K562 (cell line): ENCODE measurements around the gene P4HB. TPM values are rescaled to one million over a fixed set of nuclear protein-coding genes. Genes with fewer than 3 reads are reported as not detected.

Experiments used
- ADNP ChIP-seq: fragments of 200-800 bp; sonication (Bioruptor generic); IDR thresholded peaks from 2 replicates; pipeline ENCODE4 v1.6.1; 2016; ENCODE audit warnings: missing genetic modification characterization, missing compliant biosample characterization
- BCOR ChIP-seq: fragments of 450-650 bp; IDR thresholded peaks from 2 replicates; pipeline ENCODE4 v1.6.1; 2016
- CEBPG ChIP-seq, 3 experiments: fragments of 200-800 bp in 1 of 3; sonication (Bioruptor generic) in 1 of 3; sonication (generic) in 1 of 3; formaldehyde crosslinking in 1 of 3; IDR thresholded peaks in 2 of 3; conservative IDR thresholded peaks in 1 of 3; 2 replicates each; pipeline versions ENCODE4 v1.6.1 to v1.8.0; 2016 to 2022; ENCODE audit warnings: missing compliant biosample characterization in 2 of 3, missing genetic modification characterization in 2 of 3, mild to moderate bottlenecking in 1 of 3, missing genetic modification reagents in 1 of 3
- HDAC2 ChIP-seq: fragments of 450-650 bp; IDR thresholded peaks from 2 replicates; pipeline ENCODE4 v1.6.1; 2016; ENCODE audit warnings: mild to moderate bottlenecking
- HDAC6 ChIP-seq: IDR thresholded peaks from 2 replicates; pipeline ENCODE4 v1.6.1; 2012; ENCODE audit warnings: low read depth, mild to moderate bottlenecking, control low read depth, inconsistent platforms, low read length, moderate library complexity
- MYC ChIP-seq, 2 experiments: fragments of 250-450 bp in 1 of 2; sonication (Bioruptor Pico) in 1 of 2; IDR thresholded peaks; 2 replicates each; pipeline versions ENCODE4 v1.5.1 to v1.6.1; 2012 to 2021; ENCODE audit warnings: low read depth in 2 of 2, borderline replicate concordance in 1 of 2, improper control_type of control experiment in 1 of 2, low read length in 1 of 2, mild to moderate bottlenecking in 1 of 2, moderate library complexity in 1 of 2
- NCOA4 ChIP-seq: fragments of 450-650 bp; IDR thresholded peaks from 2 replicates; pipeline ENCODE4 v1.6.1; 2018; ENCODE audit warnings: mild to moderate bottlenecking; ENCODE audit not compliant: partially characterized antibody
- NELFE ChIP-seq: IDR thresholded peaks from 2 replicates; pipeline ENCODE4 v1.6.1; 2011; ENCODE audit warnings: mild to moderate bottlenecking; ENCODE audit not compliant: insufficient read depth, insufficient read length
- NFATC3 ChIP-seq: fragments of 450-650 bp; IDR thresholded peaks from 2 replicates; pipeline ENCODE4 v1.6.1; 2017; ENCODE audit warnings: mild to moderate bottlenecking
- PRPF4 ChIP-seq: fragments of 200-400 bp; formaldehyde crosslinking; IDR thresholded peaks from one replicate; pipeline ENCODE4 v1.6.1; 2017; ENCODE audit warnings: low read length, low read depth, mild to moderate bottlenecking; ENCODE audit not compliant: insufficient read depth, poor library complexity, severe bottlenecking
- U2AF1 ChIP-seq: fragments of 200-400 bp; formaldehyde crosslinking; optimal IDR thresholded peaks from 2 replicates; pipeline ENCODE3; 2017; ENCODE audit warnings: mild to moderate bottlenecking, low read depth, low read length, moderate library complexity
- VEZF1 ChIP-seq: fragments of 200-800 bp; sonication (Bioruptor generic); IDR thresholded peaks from 2 replicates; pipeline ENCODE4 v1.6.1; 2017; ENCODE audit warnings: missing genetic modification characterization, missing compliant biosample characterization
- ZC3H4 ChIP-seq: sonication (generic); formaldehyde crosslinking; IDR thresholded peaks from 2 replicates; pipeline ENCODE4 v1.9.0; 2021; ENCODE audit warnings: missing genetic modification reagents, borderline replicate concordance
- ZNF133 ChIP-seq: fragments of 250-450 bp; sonication (Bioruptor Pico); IDR thresholded peaks from 2 replicates; pipeline ENCODE4 v1.4.0; 2020; ENCODE audit warnings: mild to moderate bottlenecking
- ZNF174 ChIP-seq: fragments of 250-450 bp; sonication (Bioruptor Pico); IDR thresholded peaks from 2 replicates; pipeline ENCODE4 v1.4.0; 2020; ENCODE audit warnings: mild to moderate bottlenecking
- ZNF707 ChIP-seq: fragments of 250-450 bp; sonication (Bioruptor Pico); conservative IDR thresholded peaks from 2 replicates; pipeline ENCODE4 v1.8.0; 2022; ENCODE audit warnings: inconsistent platforms, mild to moderate bottlenecking, moderate library complexity
- ZNF778 ChIP-seq: fragments of 450-650 bp; formaldehyde crosslinking; IDR thresholded peaks from 2 replicates; pipeline ENCODE4 v1.4.0; 2020; ENCODE audit warnings: mild to moderate bottlenecking, moderate library complexity
- ZNF830 ChIP-seq: fragments of 250-450 bp; sonication (Bioruptor Pico); IDR thresholded peaks from 2 replicates; pipeline ENCODE4 v1.5.0; 2021; ENCODE audit warnings: mild to moderate bottlenecking
- ZZZ3 ChIP-seq: fragments of 450-650 bp; IDR thresholded peaks from 2 replicates; pipeline ENCODE4 v1.6.1; 2016; ENCODE audit warnings: antibody characterized with exemption, mild to moderate bottlenecking, moderate library complexity
- polyA plus RNA-seq, 8 experiments: library from polyadenylated mRNA; depleted of rRNA in 4 of 8; stranded (reverse) in 5 of 8; unstranded in 3 of 8; fragments of >200 nt; fragmentation: Nextera tagmentation in 2 of 8; fragmentation: Illumina TruSeq in 1 of 8; extraction: Ambion mirVana in 2 of 8; extraction: Trizol in 1 of 8; gene quantifications; 2 replicates each; pipeline versions ENCODE4 v1.2.1 to v1.2.3, GENCODE V29; 2011 to 2014; ENCODE audit warnings: inconsistent platforms in 1 of 8, missing spikeins in 1 of 8
- total RNA-seq, 7 experiments: library from RNA; depleted of rRNA in 6 of 7; stranded (reverse); fragments of >200 nt in 6 of 7; fragmentation: Illumina TruSeq in 2 of 7; extraction: Trizol in 2 of 7; gene quantifications; 2 replicates each; pipeline versions ENCODE4 v1.2.1 to v1.2.3, GENCODE V29; 2011 to 2021; ENCODE audit warnings: low replicate concordance in 1 of 7
- TF ChIP-seq, protein P1 (sequence below): fragments of 450-650 bp; formaldehyde crosslinking; IDR thresholded peaks from 2 replicates; pipeline ENCODE4 v1.4.0; 2020; ENCODE audit warnings: mild to moderate bottlenecking, mixed read lengths
- TF ChIP-seq, protein P2 (sequence below): conservative IDR thresholded peaks from 2 replicates; pipeline ENCODE4 v1.6.1; 2011; ENCODE audit warnings: low read depth, mild to moderate bottlenecking, low read length; ENCODE audit not compliant: control insufficient read depth
- TF ChIP-seq, protein P3 (sequence below): IDR thresholded peaks from 2 replicates; pipeline ENCODE4 v1.6.1; 2011; ENCODE audit not compliant: insufficient read length; ENCODE audit errors: extremely low read depth

Gene P4HB
- total and polyA plus RNA-seq, 9 of the 15 experiments (the other 6 are each of a cell fraction or from before 2014, with no cell fraction given): 4.4 to 645 (median 325) TPM

- TF ChIP-seq, protein P1, sequence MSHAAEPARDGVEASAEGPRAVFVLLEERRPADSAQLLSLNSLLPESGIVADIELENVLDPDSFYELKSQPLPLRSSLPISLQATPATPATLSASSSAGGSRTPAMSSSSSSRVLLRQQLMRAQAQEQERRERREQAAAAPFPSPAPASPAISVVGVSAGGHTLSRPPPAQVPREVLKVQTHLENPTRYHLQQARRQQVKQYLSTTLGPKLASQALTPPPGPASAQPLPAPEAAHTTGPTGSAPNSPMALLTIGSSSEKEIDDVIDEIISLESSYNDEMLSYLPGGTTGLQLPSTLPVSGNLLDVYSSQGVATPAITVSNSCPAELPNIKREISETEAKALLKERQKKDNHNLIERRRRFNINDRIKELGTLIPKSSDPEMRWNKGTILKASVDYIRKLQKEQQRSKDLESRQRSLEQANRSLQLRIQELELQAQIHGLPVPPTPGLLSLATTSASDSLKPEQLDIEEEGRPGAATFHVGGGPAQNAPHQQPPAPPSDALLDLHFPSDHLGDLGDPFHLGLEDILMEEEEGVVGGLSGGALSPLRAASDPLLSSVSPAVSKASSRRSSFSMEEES (CRISPR knock-in tag): no peak
- TF ChIP-seq, protein P2, sequence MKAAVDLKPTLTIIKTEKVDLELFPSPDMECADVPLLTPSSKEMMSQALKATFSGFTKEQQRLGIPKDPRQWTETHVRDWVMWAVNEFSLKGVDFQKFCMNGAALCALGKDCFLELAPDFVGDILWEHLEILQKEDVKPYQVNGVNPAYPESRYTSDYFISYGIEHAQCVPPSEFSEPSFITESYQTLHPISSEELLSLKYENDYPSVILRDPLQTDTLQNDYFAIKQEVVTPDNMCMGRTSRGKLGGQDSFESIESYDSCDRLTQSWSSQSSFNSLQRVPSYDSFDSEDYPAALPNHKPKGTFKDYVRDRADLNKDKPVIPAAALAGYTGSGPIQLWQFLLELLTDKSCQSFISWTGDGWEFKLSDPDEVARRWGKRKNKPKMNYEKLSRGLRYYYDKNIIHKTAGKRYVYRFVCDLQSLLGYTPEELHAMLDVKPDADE: 0 out of 2 replicates have a peak, but pooled peaks have one; percentile 1
- no peak for TF ChIP-seq ZZZ3
- TF ChIP-seq ZNF174 (CRISPR knock-in tag): no peak
- TF ChIP-seq MYC (IDR thresholded peaks at IDR 0.05; ENCODE audit: low read depth, low read length): no peak
- 0 out of 2 replicates have a peak, but pooled peaks have one; percentile 21 for TF ChIP-seq MYC (CRISPR knock-in tag; IDR thresholded peaks at IDR 0.05; ENCODE audit: borderline replicate concordance, low read depth)
- TF ChIP-seq, protein P3, sequence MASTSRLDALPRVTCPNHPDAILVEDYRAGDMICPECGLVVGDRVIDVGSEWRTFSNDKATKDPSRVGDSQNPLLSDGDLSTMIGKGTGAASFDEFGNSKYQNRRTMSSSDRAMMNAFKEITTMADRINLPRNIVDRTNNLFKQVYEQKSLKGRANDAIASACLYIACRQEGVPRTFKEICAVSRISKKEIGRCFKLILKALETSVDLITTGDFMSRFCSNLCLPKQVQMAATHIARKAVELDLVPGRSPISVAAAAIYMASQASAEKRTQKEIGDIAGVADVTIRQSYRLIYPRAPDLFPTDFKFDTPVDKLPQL: no peak
- no peak for TF ChIP-seq ZC3H4 (CRISPR knock-in tag)
- TF ChIP-seq VEZF1 (CRISPR knock-in tag): peak; percentile 91
- no peak; the same call in 1 of the 2 replicates for TF ChIP-seq CEBPG (CRISPR knock-in tag; IDR thresholded peaks at IDR 0.05)
- no peak for TF ChIP-seq CEBPG (tag; conservative IDR thresholded peaks at IDR 0.05 in 1 of 2, IDR thresholded peaks at IDR 0.05 in 1 of 2)
- no peak for TF ChIP-seq NELFE
- TF ChIP-seq PRPF4: no peak
- TF ChIP-seq ZNF830 (CRISPR knock-in tag): no peak
- no peak for TF ChIP-seq U2AF1
- no peak for TF ChIP-seq NFATC3
- TF ChIP-seq BCOR: no peak
- no peak for TF ChIP-seq ZNF707 (CRISPR knock-in tag)
- TF ChIP-seq ZNF778 (CRISPR knock-in tag): no peak
- 0 out of 2 replicates have a peak, but pooled peaks have one; percentile 2 for TF ChIP-seq ZNF133 (CRISPR knock-in tag)
- 0 out of 2 replicates have a peak, but pooled peaks have one; percentile 44 for TF ChIP-seq HDAC6
- no peak for TF ChIP-seq ADNP
- no peak for TF ChIP-seq NCOA4
- no peak for TF ChIP-seq HDAC2
Observed at GRCh38 chr17:81868674-81869220, 8.4 kb upstream of the P4HB start (continued).
